ENCODE measurements around the gene SMAP1. TPM values are rescaled to one million over a fixed set of nuclear protein-coding genes. Genes with fewer than 3 reads are reported as not detected.

SMAP1 gene
- total RNA-seq, 1 donor from 2014 or later: 21.7 TPM

GRCh38 chr6:70811788-70812187, 144.1 kb downstream of the SMAP1 start:
- intact Hi-C loops (cut with DNase I): no loop called here
- no peak overlapping the region for H3K27ac ChIP-seq

GRCh38 chr6:70813885-70814284, 146.2 kb downstream of the SMAP1 start:
- intact Hi-C loops (cut with DNase I): no loop called here
- H3K27ac ChIP-seq: no peak overlapping the region
- ATAC-seq (no peak), DNase-seq (no peak)
- TF ChIP-seq, protein P1, sequence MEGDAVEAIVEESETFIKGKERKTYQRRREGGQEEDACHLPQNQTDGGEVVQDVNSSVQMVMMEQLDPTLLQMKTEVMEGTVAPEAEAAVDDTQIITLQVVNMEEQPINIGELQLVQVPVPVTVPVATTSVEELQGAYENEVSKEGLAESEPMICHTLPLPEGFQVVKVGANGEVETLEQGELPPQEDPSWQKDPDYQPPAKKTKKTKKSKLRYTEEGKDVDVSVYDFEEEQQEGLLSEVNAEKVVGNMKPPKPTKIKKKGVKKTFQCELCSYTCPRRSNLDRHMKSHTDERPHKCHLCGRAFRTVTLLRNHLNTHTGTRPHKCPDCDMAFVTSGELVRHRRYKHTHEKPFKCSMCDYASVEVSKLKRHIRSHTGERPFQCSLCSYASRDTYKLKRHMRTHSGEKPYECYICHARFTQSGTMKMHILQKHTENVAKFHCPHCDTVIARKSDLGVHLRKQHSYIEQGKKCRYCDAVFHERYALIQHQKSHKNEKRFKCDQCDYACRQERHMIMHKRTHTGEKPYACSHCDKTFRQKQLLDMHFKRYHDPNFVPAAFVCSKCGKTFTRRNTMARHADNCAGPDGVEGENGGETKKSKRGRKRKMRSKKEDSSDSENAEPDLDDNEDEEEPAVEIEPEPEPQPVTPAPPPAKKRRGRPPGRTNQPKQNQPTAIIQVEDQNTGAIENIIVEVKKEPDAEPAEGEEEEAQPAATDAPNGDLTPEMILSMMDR (IDR thresholded peaks at IDR 0.05): no peak
- no peaks in the 10 kb centered on the region for H3K36me3 ChIP-seq
- no peak overlapping the region for H3K4me3 ChIP-seq
- H3K9me3 ChIP-seq: no peaks in the 10 kb centered on the region
- H3K4me1 ChIP-seq: no peaks in the 10 kb centered on the region
- H3K27me3 ChIP-seq (ENCODE audit: low read depth): no peaks in the 10 kb centered on the region

More at GRCh38 chr6:70811788-70812187, 144.1 kb downstream of the SMAP1 start:
- no peaks in the 10 kb centered on the region for H3K9me3 ChIP-seq
- DNase-seq (no peak), ATAC-seq (no peak)
- no peaks in the 10 kb centered on the region for H3K36me3 ChIP-seq
- TF ChIP-seq, protein P1 (IDR thresholded peaks at IDR 0.05): no peak
- no peaks in the 10 kb centered on the region for H3K27me3 ChIP-seq (ENCODE audit: low read depth)
- H3K4me3 ChIP-seq: no peak overlapping the region
- no peaks in the 10 kb centered on the region for H3K4me1 ChIP-seq

DNA sequence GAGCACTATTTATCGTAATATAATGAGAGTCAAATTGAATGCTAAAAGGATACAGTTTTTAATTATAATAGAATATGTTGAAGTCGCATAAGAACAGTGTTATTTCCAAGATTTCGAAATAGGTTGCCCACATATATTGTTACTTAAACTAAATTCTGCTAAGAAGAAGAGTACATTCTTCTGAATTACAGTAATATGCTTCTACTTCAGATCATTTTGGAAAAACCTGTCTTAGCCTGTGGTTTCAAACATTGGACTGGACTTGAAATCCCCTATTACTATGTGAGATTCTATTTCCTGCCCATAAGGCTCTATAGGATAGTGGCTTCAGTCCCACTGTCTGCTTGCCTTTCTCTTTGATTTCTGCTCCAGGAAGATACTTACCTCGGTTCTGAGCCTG, 152.0 kb downstream of the SMAP1 start:
- TF ChIP-seq, protein P1 (IDR thresholded peaks at IDR 0.05): no peak
- no peak overlapping the region for H3K27ac ChIP-seq
- H3K36me3 ChIP-seq: no peaks in the 10 kb centered on the region
- no peaks in the 10 kb centered on the region for H3K4me1 ChIP-seq
- no peak overlapping the region for H3K4me3 ChIP-seq
- intact Hi-C loops (cut with DNase I): no loop called here
- peaks cover 4% of the 10 kb centered on the region for H3K9me3 ChIP-seq
- no peak for DNase-seq
- no peak for ATAC-seq
- H3K27me3 ChIP-seq (ENCODE audit: low read depth): no peaks in the 10 kb centered on the region

- intact Hi-C loops (cut with DNase I): no loop called here
- Histone ChIP-seq H3K27me3 (ENCODE audit: low read depth) (no peaks in the 10 kb centered on the region), H3K27ac (no peak overlapping the region), H3K9me3 (peaks cover 4% of the 10 kb centered on the region), H3K4me3 (no peak overlapping the region), H3K4me1 (no peaks in the 10 kb centered on the region), H3K36me3 (no peaks in the 10 kb centered on the region)
- ATAC-seq (no peak), DNase-seq (no peak)
- TF ChIP-seq, protein P1 (IDR thresholded peaks at IDR 0.05): no peak
Measured at GRCh38 chr6:70820778-70821177, 153.1 kb downstream of the SMAP1 start.

DNA sequence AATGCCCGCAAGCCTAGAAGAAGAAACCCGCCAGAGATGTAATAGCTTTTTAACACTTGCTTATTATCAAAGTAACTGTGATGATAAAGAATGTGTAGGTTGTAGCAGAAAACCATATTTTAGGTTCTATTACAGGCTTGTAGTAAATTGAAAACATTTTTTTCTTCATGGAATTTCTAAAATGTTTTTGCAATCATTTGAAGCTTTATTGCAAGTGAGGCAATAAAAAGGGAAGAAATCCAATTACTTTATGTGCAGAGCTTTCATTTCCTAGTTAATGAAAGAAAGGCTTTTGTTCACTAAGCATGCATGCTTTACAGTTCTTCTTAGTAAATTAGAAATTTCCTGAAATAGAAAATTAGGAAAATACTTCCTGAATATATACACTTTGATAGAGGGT, 154.1 kb downstream of the SMAP1 start:
- ATAC-seq (no peak), DNase-seq (no peak)
- no peak overlapping the region for H3K4me3 ChIP-seq
- H3K36me3 ChIP-seq: no peaks in the 10 kb centered on the region
- H3K27ac ChIP-seq: no peak overlapping the region
- TF ChIP-seq, protein P1 (IDR thresholded peaks at IDR 0.05): no peak
- no peaks in the 10 kb centered on the region for H3K4me1 ChIP-seq
- intact Hi-C loops (cut with DNase I): no loop called here
- no peaks in the 10 kb centered on the region for H3K27me3 ChIP-seq (ENCODE audit: low read depth)
- H3K9me3 ChIP-seq: peaks cover 4% of the 10 kb centered on the region

GRCh38 chr6:70823651-70824050, 156.0 kb downstream of the SMAP1 start:
- ATAC-seq (no peak), DNase-seq (no peak)
- TF ChIP-seq, protein P1 (IDR thresholded peaks at IDR 0.05): no peak
- H3K27ac ChIP-seq: no peak overlapping the region
- H3K4me3 ChIP-seq: no peak overlapping the region
- no peaks in the 10 kb centered on the region for H3K4me1 ChIP-seq
- H3K36me3 ChIP-seq: no peaks in the 10 kb centered on the region
- peaks cover 4% of the 10 kb centered on the region for H3K9me3 ChIP-seq
- no peaks in the 10 kb centered on the region for H3K27me3 ChIP-seq (ENCODE audit: low read depth)
- intact Hi-C loops (cut with DNase I): no loop called here
